ENCODE data around the gene SYNJ2. TPM values are rescaled to one million over a fixed set of nuclear protein-coding genes. Genes with fewer than 3 reads are reported as not detected.

SYNJ2 gene
- total RNA-seq, 2 experiments from 2014 or later: 42.4 to 42.7 TPM

DNA sequence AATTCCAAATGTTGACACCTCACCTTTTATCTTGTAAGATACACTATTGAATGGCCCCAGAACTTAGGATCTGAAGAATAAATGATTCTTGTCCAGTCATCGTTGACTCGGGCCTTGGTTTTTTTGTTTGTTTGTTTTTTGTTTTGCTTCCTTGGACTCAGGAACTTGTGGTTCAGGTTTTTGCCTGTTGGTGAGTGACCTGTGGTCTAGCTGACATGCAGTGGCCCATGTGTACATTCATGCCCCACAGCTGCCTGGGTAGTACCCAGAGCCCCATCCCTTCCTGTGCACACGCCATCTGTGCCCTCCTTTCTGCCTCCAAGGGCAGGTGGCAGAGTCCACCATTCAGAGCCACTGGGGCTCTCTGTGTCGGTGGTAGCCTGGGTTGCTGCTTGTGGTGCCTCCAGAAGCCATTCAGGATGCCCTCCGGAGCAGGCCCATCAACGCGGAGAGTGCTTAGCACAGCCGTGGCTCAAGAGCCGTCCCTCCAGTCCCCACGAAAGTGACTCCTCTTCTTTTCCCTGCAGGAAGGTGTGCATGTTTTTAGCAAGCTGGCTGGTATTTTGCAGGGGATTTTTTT lies 85.9 kb downstream of the SYNJ2 start:
- Mint-ChIP-seq H3K9me3 (no peaks in the 10 kb centered on the region), H3K4me1 (ENCODE audit: low read depth) (peaks cover 26% of the 10 kb centered on the region), H3K27ac (peak overlapping the region; percentile 24), H3K4me3 (no peak overlapping the region), H3K27me3 (ENCODE audit: low read depth) (no peaks in the 10 kb centered on the region), H3K36me3 (ENCODE audit: low read depth) (peaks cover 28% of the 10 kb centered on the region)
- intact Hi-C loops (cut with micrococcal nuclease): no loop called here
- CTCF ChIA-PET: no interaction called here
- no peak for DNase-seq

DNA sequence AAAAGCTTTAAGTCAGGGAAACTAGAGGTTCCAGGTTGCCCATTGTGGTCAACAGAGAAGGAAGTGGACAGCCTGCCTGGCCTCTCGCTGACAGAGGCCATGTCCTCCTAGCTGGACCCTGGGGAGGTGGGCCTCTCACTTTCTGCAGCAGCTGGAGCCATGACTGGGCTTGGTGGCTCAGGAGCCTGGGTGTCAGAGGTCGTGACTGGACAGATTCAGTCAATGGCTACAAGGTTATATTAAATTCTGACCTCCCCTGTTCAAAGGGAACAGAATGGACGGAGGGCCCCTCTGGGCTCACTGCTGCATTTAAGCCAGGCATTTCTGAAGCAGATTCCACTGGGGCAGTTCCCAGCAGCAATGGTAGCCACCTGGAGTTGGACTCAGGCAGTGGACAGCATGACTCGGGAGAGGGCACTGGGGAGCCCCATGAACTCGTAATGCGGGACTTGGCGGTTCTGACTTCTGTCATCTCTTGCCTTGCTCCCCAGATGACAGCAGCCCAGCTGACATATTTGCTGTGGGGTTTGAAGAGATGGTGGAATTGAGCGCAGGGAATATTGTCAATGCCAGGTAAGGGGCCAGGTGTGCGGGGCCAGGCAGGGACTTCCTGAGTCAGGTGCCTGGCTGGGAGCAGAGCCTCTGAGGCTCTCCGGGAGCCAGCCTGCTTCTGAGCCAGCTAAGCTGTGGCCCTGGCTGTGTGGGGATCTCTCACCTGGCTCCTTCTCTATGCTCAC lies 86.7 kb downstream of the SYNJ2 start:
- no peaks in the 10 kb centered on the region for H3K27me3 Mint-ChIP-seq (ENCODE audit: low read depth)
- H3K4me3 Mint-ChIP-seq: no peak overlapping the region
- DNase-seq: no peak
- H3K27ac Mint-ChIP-seq: peak overlapping the region; percentile 82
- CTCF ChIA-PET: interaction anchor here (0.6 kb wide), 1 partner anchor 42 kb away, joined by 6 read pairs; no protein-coding TSS in a partner anchor
- intact Hi-C loops (cut with micrococcal nuclease): no loop called here
- H3K36me3 Mint-ChIP-seq (ENCODE audit: low read depth): peaks cover 28% of the 10 kb centered on the region
- H3K4me1 Mint-ChIP-seq (ENCODE audit: low read depth): peaks cover 26% of the 10 kb centered on the region
- H3K9me3 Mint-ChIP-seq: no peaks in the 10 kb centered on the region

DNA sequence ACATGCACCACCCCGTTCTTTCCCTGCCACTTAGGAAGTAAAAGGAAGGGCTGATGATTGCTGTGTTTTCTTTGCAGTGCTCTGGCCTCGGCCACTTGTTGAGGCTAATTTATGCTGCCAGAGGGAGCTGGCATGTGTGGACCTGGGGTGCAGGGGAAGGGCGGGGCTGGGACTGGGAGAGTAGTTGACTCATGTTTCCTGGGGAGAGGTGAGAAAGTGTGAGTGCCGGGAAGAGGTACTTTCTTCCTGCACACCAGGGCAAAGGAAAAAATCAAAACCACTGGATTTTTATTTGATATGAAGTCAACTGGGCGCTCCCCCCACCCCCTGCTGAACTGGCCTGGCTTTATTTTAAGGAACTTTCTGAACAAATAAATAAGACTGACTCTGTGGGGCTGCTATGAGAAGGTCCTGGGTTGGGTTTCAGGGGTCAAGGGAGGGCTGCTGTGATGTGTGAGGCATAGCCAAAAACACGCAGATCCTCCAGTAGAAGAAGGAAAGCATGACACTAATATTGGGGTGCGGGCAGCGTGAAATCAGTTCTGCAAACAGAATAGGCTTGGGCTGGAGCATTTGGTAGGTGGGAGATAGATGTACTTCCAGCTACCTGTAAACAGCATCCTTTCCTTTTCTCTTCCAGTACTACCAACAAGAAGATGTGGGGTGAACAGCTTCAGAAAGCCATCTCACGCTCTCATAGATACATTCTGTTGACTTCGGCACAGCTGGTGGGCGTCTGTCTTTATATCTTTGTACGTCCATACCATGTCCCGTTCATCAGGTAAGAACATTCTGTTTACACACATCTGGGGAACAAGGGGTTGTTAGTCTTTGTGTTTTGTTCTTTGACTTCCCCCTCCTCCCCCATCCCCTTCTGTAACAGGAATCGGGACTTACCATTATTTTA lies 87.5 kb downstream of the SYNJ2 start:
- no peak overlapping the region for H3K4me3 Mint-ChIP-seq
- H3K4me1 Mint-ChIP-seq (ENCODE audit: low read depth): peaks cover 26% of the 10 kb centered on the region
- H3K36me3 Mint-ChIP-seq (ENCODE audit: low read depth): peaks cover 26% of the 10 kb centered on the region
- H3K27ac Mint-ChIP-seq: peak overlapping the region; percentile 82
- CTCF ChIA-PET: interaction anchor here (0.6 to 3.8 kb wide), 6 partner anchors 12 to 99 kb away, joined by 3 to 26 read pairs (median 5); partner anchors contain the start of gene SYNJ2
- intact Hi-C loops (cut with micrococcal nuclease): no loop called here
- no peaks in the 10 kb centered on the region for H3K9me3 Mint-ChIP-seq
- DNase-seq: peak; percentile 49
- no peaks in the 10 kb centered on the region for H3K27me3 Mint-ChIP-seq (ENCODE audit: low read depth)

DNA sequence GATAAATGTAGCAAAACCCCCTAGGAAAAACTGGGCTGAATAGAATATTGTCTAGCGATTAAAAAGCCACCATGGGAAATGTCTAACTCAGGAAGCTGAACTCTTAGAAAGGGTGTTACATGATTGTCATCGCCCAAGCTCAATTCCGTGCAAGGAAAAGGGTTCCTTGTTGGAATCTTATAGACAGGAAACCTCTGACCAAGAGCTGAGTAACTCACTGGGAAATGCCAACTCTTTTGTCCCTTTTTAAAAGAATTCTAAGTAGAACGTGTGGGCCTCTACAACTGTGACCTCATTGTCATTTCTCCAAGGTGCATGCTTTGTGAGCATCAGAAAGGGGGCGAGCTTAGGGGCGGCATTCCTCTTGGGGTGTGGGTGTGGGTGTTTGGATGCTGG lies 88.1 kb downstream of the SYNJ2 start:
- Mint-ChIP-seq H3K4me1 (ENCODE audit: low read depth) (peaks cover 26% of the 10 kb centered on the region), H3K36me3 (ENCODE audit: low read depth) (peaks cover 31% of the 10 kb centered on the region), H3K27ac (peak overlapping the region; percentile 82), H3K4me3 (no peak overlapping the region), H3K27me3 (ENCODE audit: low read depth) (no peaks in the 10 kb centered on the region), H3K9me3 (no peaks in the 10 kb centered on the region)
- intact Hi-C loops (cut with micrococcal nuclease): loop anchor here (5.0 kb wide), 1 partner anchor 107 kb away; no protein-coding TSS in a partner anchor
- CTCF ChIA-PET: interaction anchor here (0.6 to 3.8 kb wide), 10 partner anchors 7 to 456 kb away, joined by 3 to 26 read pairs (median 5); partner anchors contain the start of gene SYNJ2
- DNase-seq: no peak

DNA sequence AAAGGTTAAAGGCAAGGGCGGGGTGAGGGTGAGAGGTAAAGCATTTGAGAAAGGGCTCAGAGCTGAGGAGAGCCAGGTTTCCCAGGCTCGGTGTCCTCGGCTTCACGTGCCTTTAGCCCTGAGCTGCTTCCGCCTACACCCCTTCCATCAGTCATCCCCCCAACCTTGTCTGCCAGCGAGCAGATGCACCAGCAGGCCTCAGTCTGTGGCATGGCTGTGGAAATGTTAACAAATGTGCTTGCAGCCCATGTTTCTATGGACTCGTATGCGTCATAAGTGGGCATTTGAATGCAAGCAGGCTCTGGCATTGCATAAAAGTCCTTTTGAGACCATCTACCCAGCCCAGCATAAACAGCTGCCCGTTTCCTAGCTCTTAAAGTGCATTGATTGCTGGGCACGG lies 88.8 kb downstream of the SYNJ2 start:
- Mint-ChIP-seq H3K36me3 (ENCODE audit: low read depth) (peaks cover 31% of the 10 kb centered on the region), H3K27me3 (ENCODE audit: low read depth) (no peaks in the 10 kb centered on the region), H3K27ac (peak overlapping the region; percentile 30), H3K4me1 (ENCODE audit: low read depth) (peaks cover 26% of the 10 kb centered on the region), H3K4me3 (no peak overlapping the region), H3K9me3 (no peaks in the 10 kb centered on the region)
- intact Hi-C loops (cut with micrococcal nuclease): loop anchor here (5.0 kb wide), 1 partner anchor 108 kb away; no protein-coding TSS in a partner anchor
- DNase-seq: no peak
- CTCF ChIA-PET: interaction anchor here (0.6 to 3.8 kb wide), 9 partner anchors 8 to 457 kb away, joined by 3 to 26 read pairs (median 4); partner anchors contain the start of gene SYNJ2

DNA sequence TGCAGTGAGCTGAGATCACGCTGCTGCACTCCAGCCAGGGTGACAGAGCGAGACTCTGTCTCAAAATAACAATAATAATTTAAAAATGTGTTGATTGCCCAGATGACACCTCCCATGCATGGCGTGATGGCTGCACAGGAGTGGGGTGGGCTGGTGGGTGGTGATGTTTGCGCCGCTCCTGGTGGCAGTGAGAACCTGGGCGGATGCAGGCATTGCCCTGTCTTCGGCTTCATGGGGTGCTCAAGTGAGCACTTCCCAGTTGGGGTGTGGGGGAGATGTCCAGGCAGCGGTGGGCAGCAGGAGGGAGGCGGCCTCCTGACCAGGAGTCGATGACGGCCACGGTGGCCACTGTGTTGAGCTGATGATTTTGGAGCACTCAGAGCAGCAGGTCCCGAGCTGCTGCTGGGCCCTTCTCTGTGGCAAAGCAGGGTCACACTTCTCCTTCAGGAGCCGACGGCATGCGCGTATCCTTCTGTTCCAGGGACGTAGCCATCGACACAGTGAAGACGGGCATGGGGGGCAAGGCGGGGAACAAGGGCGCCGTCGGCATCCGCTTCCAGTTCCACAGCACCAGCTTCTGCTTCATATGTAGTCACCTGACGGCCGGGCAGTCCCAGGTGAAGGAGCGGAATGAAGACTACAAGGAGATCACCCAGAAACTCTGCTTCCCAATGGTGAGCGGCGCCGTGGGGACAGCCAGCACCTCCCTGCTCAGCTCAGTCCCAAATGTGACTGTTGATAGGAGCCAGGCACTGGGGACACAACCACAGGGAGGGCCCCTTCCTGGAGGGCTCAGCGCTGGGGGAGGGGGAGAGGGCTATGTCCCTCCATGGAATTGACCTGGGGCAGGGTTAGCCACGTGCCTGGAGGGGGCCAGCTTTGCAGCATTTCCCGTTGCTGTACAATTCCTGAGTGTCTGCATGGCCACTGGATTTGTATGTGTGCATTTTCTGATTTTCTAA lies 89.7 kb downstream of the SYNJ2 start:
- intact Hi-C loops (cut with micrococcal nuclease): loop anchor here (1.0 to 5.0 kb wide), 7 partner anchors 45 to 757 kb away; partner anchors contain the start of gene SYNJ2
- Mint-ChIP-seq H3K4me3 (no peak overlapping the region), H3K27me3 (ENCODE audit: low read depth) (no peaks in the 10 kb centered on the region), H3K36me3 (ENCODE audit: low read depth) (peaks cover 32% of the 10 kb centered on the region), H3K4me1 (ENCODE audit: low read depth) (peaks cover 26% of the 10 kb centered on the region), H3K9me3 (no peaks in the 10 kb centered on the region), H3K27ac (peak overlapping the region; percentile 47)
- no peak for DNase-seq
- CTCF ChIA-PET: interaction anchor here (0.6 to 3.8 kb wide), 22 partner anchors 9 to 471 kb away, joined by 3 to 26 read pairs (median 5); partner anchors contain the start of gene SYNJ2

DNA sequence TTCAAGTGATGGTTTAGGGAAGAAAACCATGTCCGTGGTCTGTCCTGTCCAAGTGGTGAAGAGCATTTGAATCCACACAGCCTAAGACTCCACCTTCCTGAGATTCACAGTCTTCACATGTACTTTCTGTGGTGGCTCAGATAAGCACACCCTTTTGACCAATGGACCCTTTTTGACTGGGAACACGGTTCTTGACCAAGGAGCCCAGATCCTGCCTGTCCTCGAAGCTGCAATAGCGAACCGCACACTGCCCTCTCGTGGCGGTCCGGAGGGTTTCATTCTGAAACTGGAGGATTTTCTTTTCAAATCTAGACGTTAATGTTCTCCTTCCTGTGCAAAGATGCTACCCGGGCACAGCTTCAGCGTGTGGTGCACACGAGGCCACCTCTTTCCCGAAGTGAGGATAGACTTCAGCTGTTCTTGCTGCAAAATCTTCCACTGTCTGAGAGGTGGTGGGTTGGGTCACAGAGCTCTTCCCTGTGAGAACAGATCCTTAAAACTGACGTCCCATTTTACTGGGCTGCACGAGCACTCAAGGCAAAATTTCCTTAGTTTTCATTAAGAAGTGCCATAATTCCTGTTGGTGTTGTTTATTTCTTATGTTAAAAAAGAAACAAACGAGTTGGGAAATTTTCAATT lies 90.5 kb downstream of the SYNJ2 start:
- H3K4me3 Mint-ChIP-seq: no peak overlapping the region
- intact Hi-C loops (cut with micrococcal nuclease): loop anchor here (1.0 to 5.0 kb wide), 7 partner anchors 46 to 757 kb away; partner anchors contain the start of gene SYNJ2
- H3K4me1 Mint-ChIP-seq (ENCODE audit: low read depth): peaks cover 26% of the 10 kb centered on the region
- H3K27me3 Mint-ChIP-seq (ENCODE audit: low read depth): no peaks in the 10 kb centered on the region
- H3K36me3 Mint-ChIP-seq (ENCODE audit: low read depth): peaks cover 35% of the 10 kb centered on the region
- CTCF ChIA-PET: interaction anchor here (0.6 to 3.8 kb wide), 34 partner anchors 9 to 765 kb away, joined by 3 to 26 read pairs (median 5); partner anchors contain the start of gene SYNJ2
- H3K27ac Mint-ChIP-seq: peak overlapping the region; percentile 65
- peak; percentile 86 for DNase-seq
- H3K9me3 Mint-ChIP-seq: no peaks in the 10 kb centered on the region

DNA sequence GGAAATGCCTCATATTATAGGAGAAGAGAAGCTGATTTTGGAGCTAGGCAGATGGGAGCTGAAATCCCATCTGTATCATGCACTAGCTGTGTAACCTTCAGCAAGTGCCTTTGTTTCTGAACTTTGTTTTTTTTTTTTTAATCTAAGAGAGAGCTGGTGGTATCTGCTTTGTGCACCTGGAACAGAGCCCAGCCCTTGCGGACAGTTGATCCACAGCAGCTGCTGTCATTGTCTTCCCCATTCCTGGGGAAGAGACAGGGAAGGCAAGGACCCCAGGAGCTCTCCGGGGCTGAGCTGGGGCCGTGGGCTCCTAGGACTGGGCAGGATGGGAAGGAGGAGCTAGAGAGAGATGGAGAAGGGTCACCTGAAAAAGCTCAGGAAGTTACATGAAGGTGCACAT lies 92.1 kb downstream of the SYNJ2 start:
- peaks cover 20% of the 10 kb centered on the region for H3K4me1 Mint-ChIP-seq (ENCODE audit: low read depth)
- no peaks in the 10 kb centered on the region for H3K27me3 Mint-ChIP-seq (ENCODE audit: low read depth)
- intact Hi-C loops (cut with micrococcal nuclease): loop anchor here (2.0 to 5.0 kb wide), 3 partner anchors 111 to 759 kb away; no protein-coding TSS in a partner anchor
- no peak overlapping the region for H3K27ac Mint-ChIP-seq
- no peaks in the 10 kb centered on the region for H3K9me3 Mint-ChIP-seq
- no peak for DNase-seq
- no peak overlapping the region for H3K4me3 Mint-ChIP-seq
- CTCF ChIA-PET: interaction anchor here (0.6 to 2.0 kb wide), 5 partner anchors 8 to 759 kb away, joined by 3 to 19 read pairs (median 3); no protein-coding TSS in a partner anchor
- H3K36me3 Mint-ChIP-seq (ENCODE audit: low read depth): peaks cover 37% of the 10 kb centered on the region

DNA sequence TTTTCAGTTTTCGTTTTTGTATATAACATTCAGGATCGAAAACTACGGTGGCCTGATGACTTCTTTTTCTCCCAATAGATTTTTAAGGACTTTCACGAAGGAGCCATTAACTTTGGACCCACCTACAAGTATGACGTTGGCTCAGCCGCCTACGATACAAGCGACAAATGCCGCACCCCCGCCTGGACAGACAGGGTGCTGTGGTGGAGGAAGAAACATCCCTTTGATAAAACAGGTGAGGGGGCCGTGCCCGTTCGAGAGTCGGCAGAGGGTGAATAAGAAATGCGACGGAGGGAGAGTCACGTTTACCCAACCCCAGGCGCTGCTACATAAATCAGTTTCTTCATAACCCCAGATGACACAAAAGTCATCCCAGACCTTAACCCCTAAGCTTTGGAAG lies 94.9 kb downstream of the SYNJ2 start:
- no peaks in the 10 kb centered on the region for H3K9me3 Mint-ChIP-seq
- no peak for DNase-seq
- peaks cover 6% of the 10 kb centered on the region for H3K4me1 Mint-ChIP-seq (ENCODE audit: low read depth)
- no peak overlapping the region for H3K4me3 Mint-ChIP-seq
- H3K27me3 Mint-ChIP-seq (ENCODE audit: low read depth): no peaks in the 10 kb centered on the region
- H3K36me3 Mint-ChIP-seq (ENCODE audit: low read depth): peaks cover 37% of the 10 kb centered on the region
- CTCF ChIA-PET: interaction anchor here (0.6 kb wide), 1 partner anchor 23 kb away, joined by 3 read pairs; no protein-coding TSS in a partner anchor
- intact Hi-C loops (cut with micrococcal nuclease): no loop called here
- no peak overlapping the region for H3K27ac Mint-ChIP-seq

DNA sequence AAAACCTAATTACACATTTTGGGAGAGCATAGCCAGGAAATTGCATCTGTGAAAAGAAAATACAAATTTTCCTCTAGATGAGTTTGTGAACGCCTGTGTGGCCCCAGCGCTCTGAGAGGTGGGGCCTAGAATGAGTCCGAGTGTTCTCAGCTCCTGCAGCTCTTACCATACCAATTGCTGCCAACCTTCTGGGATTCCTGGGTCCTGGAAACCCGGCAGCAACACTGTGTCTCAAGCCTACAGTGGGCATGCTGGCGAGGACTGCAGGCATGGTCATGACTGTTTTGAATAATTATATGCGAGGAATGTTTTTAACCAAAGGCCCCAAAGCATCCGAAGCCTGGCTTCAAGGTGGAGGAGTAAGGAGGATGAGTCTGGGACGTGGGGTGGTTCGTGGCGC lies 96.0 kb downstream of the SYNJ2 start:
- H3K4me3 Mint-ChIP-seq: no peak overlapping the region

More for the DNA sequence above, 96.0 kb downstream of the SYNJ2 start:
- Mint-ChIP-seq H3K9me3 (no peaks in the 10 kb centered on the region), H3K36me3 (ENCODE audit: low read depth) (peaks cover 35% of the 10 kb centered on the region), H3K27ac (no peak overlapping the region), H3K27me3 (ENCODE audit: low read depth) (no peaks in the 10 kb centered on the region), H3K4me1 (ENCODE audit: low read depth) (no peaks in the 10 kb centered on the region)
- intact Hi-C loops (cut with micrococcal nuclease): no loop called here
- DNase-seq: no peak
- CTCF ChIA-PET: no interaction called here

All from activated naive CD4-positive, alpha-beta T cell treated with anti-CD3 and anti-CD28 coated beads for 36 hours (primary cell).